DND-41 (cell line): ENCODE measurements around the gene PTPRJ.

Experiments
- EZH2 ChIP-seq: IDR thresholded peaks from 3 replicates; pipeline ENCODE4 v1.6.1; 2012; ENCODE audit warnings: borderline replicate concordance, low read depth, mild to moderate bottlenecking, moderate library complexity, low read length, inconsistent platforms; ENCODE audit not compliant: severe bottlenecking
- TF ChIP-seq, protein P1 (sequence below): IDR thresholded peaks from 2 replicates; pipeline ENCODE4 v1.5.1; 2012; ENCODE audit warnings: borderline replicate concordance, low read length, moderate library complexity, mild to moderate bottlenecking; ENCODE audit not compliant: poor library complexity, severe bottlenecking; ENCODE audit errors: extremely low read depth

DNA sequence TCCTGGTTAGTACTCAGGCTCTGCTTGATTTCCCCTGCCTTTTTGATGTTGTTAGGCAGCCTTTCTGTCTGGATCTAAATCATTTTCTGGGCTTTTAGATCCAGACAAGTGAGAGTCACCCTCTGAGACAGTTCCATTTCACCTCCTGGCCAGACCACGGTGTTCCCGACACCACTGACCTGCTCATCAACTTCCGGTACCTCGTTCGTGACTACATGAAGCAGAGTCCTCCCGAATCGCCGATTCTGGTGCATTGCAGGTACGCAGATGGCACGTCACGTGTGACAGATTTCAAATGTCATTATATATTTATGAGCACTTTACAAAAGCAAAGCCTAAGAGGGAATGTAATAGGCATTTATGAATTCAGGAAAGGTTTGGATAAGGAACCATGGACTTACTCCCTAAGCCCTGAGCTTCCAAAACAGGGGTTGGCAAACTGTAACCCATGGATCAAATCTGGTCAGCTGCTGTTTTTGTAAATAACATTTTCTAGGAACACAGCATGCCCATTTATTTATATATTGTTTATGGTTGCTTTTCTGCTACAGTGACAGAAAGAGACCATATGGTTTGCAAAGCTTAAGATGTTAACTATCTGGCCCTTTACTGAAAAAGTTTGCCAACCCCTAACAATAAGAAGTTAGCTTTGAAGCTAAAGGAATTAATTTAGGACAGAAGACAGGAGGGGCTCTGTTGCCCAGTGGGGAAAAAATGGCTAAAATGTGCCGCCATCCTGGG is 183.2 kb downstream of the PTPRJ start:
- TF ChIP-seq, protein P1, sequence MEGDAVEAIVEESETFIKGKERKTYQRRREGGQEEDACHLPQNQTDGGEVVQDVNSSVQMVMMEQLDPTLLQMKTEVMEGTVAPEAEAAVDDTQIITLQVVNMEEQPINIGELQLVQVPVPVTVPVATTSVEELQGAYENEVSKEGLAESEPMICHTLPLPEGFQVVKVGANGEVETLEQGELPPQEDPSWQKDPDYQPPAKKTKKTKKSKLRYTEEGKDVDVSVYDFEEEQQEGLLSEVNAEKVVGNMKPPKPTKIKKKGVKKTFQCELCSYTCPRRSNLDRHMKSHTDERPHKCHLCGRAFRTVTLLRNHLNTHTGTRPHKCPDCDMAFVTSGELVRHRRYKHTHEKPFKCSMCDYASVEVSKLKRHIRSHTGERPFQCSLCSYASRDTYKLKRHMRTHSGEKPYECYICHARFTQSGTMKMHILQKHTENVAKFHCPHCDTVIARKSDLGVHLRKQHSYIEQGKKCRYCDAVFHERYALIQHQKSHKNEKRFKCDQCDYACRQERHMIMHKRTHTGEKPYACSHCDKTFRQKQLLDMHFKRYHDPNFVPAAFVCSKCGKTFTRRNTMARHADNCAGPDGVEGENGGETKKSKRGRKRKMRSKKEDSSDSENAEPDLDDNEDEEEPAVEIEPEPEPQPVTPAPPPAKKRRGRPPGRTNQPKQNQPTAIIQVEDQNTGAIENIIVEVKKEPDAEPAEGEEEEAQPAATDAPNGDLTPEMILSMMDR, result no peak
- no peak for TF ChIP-seq EZH2
